Activated CD4-positive, alpha-beta T cell treated with anti-CD3 and anti-CD28 coated beads, Interleukin-2, amount 10 ng/mL, durations not matched to agents 24 days and 14 days (primary cell): ENCODE measurements around the gene SVIL. TPM values are rescaled to one million over a fixed set of nuclear protein-coding genes. Genes with fewer than 3 reads are reported as not detected.
"Not testable (repeated sequence)": the region's sequence is repeated elsewhere in the genome, so short reads cannot be mapped to it uniquely, and the experiment has no call there.

Source experiments
- DNase-seq: peaks from one replicate; pipeline ENCODE4 v3.0.0; 2022
- H3K27ac Mint-ChIP-seq: one replicate; pipeline ENCODE4 v1.8.0; 2022; ENCODE audit warnings: mild to moderate bottlenecking, mixed read lengths
- H3K27me3 Mint-ChIP-seq: one replicate; pipeline ENCODE4 v1.8.0; 2022; ENCODE audit warnings: mixed read lengths
- H3K36me3 Mint-ChIP-seq: one replicate; pipeline ENCODE4 v1.8.0; 2022; ENCODE audit warnings: low read depth, mild to moderate bottlenecking, mixed read lengths
- H3K4me1 Mint-ChIP-seq: one replicate; pipeline ENCODE4 v1.8.0; 2021; ENCODE audit warnings: mixed read lengths
- H3K4me3 Mint-ChIP-seq: one replicate; pipeline ENCODE4 v1.8.0; 2022; ENCODE audit warnings: mild to moderate bottlenecking, moderate library complexity, mixed read lengths
- H3K9me3 Mint-ChIP-seq: one replicate; pipeline ENCODE4 v1.8.0; 2021; ENCODE audit warnings: mixed read lengths
- intact Hi-C: fragments of 100-400 bp; cut with micrococcal nuclease; formaldehyde crosslinking; loops from one replicate; pipeline ENCODE4 v1.15.1; 2023
- total RNA-seq: library from RNA; stranded (reverse); gene quantifications from 2 replicates; pipeline ENCODE4 v1.2.3, GENCODE V29; 2022

The SVIL gene
- total RNA-seq, 1 donor from 2014 or later: 10.1 TPM

DNA sequence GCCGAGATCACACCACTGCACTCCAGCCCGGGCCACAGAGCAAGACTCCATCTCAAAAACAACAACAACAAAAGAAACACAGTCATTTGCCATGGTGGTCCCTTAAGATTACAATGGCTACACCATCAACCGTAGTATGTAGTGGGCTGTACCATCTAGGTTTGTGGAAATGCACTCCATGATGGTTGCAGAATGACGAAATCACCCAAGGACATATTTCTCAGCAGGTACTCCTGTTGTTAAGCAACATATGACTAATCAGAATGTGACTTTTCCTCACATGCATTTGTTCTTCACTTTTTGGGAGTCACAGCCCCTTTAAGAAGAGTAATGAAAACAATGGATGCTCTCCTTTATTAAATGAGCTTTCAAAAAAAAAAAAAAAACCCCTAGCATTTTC lies 11.0 kb downstream of the SVIL start:
- intact Hi-C loops: no loop called here
- Mint-ChIP-seq H3K4me3 (no peak overlapping the region), H3K36me3 (no peaks in the 10 kb centered on the region), H3K4me1 (no peaks in the 10 kb centered on the region), H3K27ac (no peak overlapping the region), H3K9me3 (no peaks in the 10 kb centered on the region), H3K27me3 (peaks cover 1% of the 10 kb centered on the region)
- no peak for DNase-seq

DNA sequence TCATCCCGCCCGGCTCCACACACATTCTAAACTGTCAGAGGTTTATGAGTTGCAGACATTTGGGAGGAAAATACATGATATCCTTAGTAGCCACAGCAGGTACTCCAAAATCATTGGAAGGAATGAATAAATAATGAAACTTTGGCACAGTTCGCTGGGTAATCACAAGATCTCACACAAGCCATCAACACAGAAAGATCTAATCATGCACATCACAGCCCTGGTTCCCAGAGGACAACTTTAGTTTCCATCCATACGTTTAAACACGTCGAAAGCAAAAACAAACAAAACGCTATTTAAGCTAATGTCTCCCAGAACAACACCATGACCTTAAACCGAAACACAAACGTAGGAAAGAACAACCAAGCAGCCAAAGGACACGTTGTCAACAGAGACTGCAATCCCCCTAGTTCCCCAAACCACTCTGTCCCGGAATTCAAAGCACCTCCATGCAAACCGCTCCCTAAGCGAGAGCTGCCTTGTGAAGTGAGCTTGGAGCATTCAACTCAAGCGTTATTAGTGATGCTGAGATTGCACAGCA lies 12.3 kb downstream of the SVIL start:
- Mint-ChIP-seq H3K9me3 (no peaks in the 10 kb centered on the region), H3K36me3 (no peaks in the 10 kb centered on the region), H3K27me3 (peaks cover 1% of the 10 kb centered on the region), H3K27ac (no peak overlapping the region), H3K4me3 (no peak overlapping the region), H3K4me1 (no peaks in the 10 kb centered on the region)
- no peak for DNase-seq
- intact Hi-C loops: no loop called here

DNA sequence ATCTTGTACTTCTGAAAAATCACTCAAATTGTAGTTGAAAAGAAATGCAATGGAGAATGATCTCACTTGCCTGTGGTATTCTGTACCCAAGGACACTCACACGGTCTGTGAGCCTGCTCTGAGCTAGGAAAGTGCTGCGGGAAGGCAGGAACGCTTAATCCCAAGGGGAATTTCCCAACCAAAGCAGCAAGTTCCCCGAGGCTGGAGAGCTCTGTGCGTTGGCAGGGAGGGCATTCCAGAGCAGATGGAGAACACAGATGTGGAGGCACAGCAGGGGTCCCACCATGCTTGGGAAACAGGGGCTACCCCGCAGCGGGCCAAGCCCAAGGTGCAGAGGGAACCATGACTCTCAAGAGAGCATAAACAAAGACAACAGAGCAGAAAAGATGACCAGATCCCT lies 13.6 kb downstream of the SVIL start:
- intact Hi-C loops: no loop called here
- Mint-ChIP-seq H3K4me3 (no peak overlapping the region), H3K27me3 (peaks cover 1% of the 10 kb centered on the region), H3K27ac (no peak overlapping the region), H3K9me3 (no peaks in the 10 kb centered on the region), H3K36me3 (no peaks in the 10 kb centered on the region), H3K4me1 (no peaks in the 10 kb centered on the region)
- DNase-seq: no peak

DNA sequence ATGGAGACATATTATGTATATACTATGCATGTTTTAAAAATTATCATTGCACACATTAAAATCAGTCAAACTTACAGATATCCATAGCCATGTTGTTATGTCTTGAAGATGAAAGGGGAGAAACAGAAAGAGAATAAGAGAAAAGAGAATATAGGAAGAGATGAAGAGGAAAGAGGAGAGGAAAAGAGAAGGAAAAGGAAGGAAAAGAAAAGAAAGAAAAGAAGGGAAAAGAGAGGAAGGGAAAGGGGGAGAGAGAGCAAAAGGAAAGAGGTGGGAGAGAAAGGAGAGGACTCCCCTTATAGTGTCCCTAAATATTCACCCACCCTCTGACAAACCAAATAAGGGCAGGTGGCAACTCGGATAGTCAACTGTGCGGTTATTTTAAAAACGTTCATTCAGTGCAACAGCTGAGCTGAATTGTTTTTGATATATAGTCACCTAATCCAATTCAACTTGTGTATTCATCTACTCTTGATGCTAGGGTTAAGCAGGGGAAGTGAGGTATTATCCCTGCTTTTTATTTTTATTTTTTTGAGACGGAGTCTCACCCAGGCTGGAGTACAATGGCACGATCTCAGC lies 14.6 kb downstream of the SVIL start:
- Mint-ChIP-seq H3K36me3 (no peaks in the 10 kb centered on the region), H3K27ac (no peak overlapping the region)

DNA sequence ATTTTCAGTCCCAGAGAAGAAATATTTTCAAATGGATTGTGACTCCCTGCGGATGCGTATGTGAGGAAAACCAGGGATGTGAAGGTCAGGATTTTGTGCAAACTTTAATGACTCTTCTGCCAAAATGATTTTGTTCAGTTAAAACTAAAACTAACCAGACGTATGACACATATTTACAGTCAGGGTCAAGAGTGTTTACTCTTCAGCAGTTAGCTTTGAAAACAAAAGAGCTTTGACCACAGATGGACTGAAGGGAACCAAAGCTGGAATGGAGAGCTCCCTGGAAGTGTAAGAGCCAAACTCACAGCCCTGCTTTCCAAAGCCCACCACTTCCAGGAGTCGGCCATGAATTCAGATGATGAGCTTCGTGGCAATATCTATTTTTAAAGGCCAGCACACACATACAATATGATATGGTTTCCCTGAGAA lies 15.5 kb downstream of the SVIL start:
- DNase-seq: no peak
- Mint-ChIP-seq H3K4me3 (no peak overlapping the region), H3K27ac (no peak overlapping the region), H3K36me3 (no peaks in the 10 kb centered on the region), H3K27me3 (peaks cover 1% of the 10 kb centered on the region), H3K4me1 (no peaks in the 10 kb centered on the region), H3K9me3 (no peaks in the 10 kb centered on the region)
- intact Hi-C loops: no loop called here

More for the DNA sequence above, 14.6 kb downstream of the SVIL start:
- Mint-ChIP-seq H3K4me1 (no peaks in the 10 kb centered on the region), H3K9me3 (no peaks in the 10 kb centered on the region), H3K4me3 (no peak overlapping the region), H3K27me3 (peaks cover 1% of the 10 kb centered on the region)
- DNase-seq: no peak
- intact Hi-C loops: no loop called here

DNA sequence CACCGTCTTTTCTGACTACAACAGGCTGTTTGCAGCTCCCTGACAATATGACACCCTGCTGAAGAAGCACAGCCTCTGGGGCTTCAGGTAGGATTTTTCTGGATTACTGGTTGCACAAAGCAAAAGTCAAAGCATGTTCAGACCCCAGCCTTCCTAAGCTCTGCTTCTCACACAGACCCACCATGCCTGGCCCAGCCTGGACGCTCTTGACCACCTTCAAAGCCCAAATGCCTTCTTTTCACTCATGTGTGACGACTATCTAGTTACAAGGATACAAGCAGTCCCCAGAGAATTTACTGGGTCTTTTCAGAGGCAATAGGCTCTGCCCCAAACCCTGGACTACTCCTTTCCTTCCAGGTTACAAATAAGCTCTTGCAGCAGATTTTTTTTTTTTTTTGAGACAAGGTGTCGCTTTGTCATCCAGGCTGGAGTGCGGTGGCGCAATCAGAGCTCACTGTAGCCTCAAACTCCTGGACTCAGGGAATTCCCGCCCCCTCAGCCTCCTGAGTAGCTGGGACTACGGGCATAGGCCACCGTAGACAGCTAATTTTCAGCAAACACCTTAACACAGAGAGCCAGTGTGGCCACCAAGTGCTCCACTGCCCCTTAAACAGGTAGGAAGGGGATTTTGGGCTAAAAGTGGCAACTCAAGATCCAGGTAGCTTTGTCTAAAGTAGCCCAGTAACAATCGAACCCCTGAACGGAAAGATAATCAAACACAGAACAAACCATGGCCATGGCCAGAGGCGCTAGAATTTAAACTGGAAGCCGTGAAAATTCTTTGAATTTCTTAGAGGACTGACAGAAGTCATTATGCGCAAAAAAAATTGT lies 16.2 kb downstream of the SVIL start:
- no peaks in the 10 kb centered on the region for H3K4me1 Mint-ChIP-seq
- no peak for DNase-seq
- H3K4me3 Mint-ChIP-seq: no peak overlapping the region
- H3K27ac Mint-ChIP-seq: no peak overlapping the region
- no peaks in the 10 kb centered on the region for H3K36me3 Mint-ChIP-seq
- peaks cover 1% of the 10 kb centered on the region for H3K27me3 Mint-ChIP-seq
- no peaks in the 10 kb centered on the region for H3K9me3 Mint-ChIP-seq
- intact Hi-C loops: no loop called here

DNA sequence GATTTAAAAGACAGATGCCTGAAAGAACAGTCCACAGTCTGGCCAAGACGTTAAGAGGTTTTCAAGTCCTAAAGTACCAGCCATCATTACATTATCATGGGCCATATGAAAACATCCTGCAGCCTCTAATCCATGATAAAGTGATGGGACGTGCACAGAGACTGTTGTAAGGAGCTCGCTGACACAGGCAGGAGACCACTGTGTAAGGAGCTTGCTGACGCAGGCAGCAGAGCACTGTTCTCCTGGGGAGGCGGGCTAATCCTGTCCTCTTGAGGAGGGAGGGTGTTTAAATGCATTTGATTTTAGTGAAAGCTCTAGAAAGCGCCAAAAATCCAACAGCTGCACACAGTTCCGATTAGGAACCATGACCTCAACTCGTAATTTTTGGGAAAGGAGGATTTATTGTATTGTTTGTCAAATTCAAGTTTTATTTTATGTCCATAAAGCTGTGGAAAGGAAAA lies 16.9 kb downstream of the SVIL start:
- H3K36me3 Mint-ChIP-seq: no peaks in the 10 kb centered on the region
- H3K9me3 Mint-ChIP-seq: no peaks in the 10 kb centered on the region
- DNase-seq: no peak
- H3K4me3 Mint-ChIP-seq: no peak overlapping the region
- H3K27me3 Mint-ChIP-seq: peaks cover 1% of the 10 kb centered on the region
- intact Hi-C loops: no loop called here
- no peaks in the 10 kb centered on the region for H3K4me1 Mint-ChIP-seq
- no peak overlapping the region for H3K27ac Mint-ChIP-seq

DNA sequence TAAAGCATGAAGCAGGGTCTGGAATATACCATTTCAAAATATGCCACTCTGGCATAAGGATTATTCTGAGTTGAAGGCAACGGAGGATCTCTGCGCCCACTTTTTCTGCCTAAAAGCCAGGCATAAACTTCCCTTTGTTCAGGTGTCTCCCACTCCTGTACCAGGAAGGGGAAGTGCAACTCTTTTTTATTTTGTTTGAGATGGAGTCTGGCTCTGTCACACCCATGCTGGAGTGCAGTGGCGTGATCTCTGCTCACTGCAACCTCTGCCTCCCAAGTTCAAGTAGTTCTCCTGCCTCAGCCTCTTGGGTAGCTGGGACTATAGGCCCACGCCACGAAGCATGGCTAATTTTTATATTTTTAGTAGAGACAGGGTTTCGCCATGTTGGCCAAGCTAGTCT lies 18.2 kb downstream of the SVIL start:
- DNase-seq: no peak
- intact Hi-C loops: no loop called here
- H3K27me3 Mint-ChIP-seq: peaks cover 1% of the 10 kb centered on the region
- no peak overlapping the region for H3K27ac Mint-ChIP-seq
- H3K36me3 Mint-ChIP-seq: no peaks in the 10 kb centered on the region
- H3K4me1 Mint-ChIP-seq: no peaks in the 10 kb centered on the region
- H3K9me3 Mint-ChIP-seq: no peaks in the 10 kb centered on the region
- H3K4me3 Mint-ChIP-seq: no peak overlapping the region

DNA sequence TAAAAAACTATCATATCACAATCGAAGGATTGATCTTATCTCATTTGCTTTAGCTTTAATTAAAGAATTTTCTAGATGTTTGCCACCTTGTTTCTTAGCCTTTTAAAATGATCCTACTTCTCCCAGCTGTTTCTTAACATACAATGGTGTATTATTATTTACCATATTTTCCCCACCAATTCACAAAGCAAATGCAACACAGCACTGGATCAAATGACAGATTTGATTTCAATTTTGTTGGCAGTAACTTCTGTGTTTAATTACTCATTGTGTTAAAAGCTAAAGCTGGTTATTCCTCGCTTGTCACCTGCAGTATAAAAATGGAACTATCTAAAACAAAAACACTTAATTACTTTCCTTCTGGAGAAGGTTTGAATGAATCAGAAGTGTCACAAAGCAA lies 19.6 kb downstream of the SVIL start:
- DNase-seq: no peak
- Mint-ChIP-seq H3K4me1 (no peaks in the 10 kb centered on the region), H3K27me3 (peaks cover 1% of the 10 kb centered on the region), H3K36me3 (peaks cover under 1% of the 10 kb centered on the region), H3K4me3 (no peak overlapping the region), H3K9me3 (peaks cover 5% of the 10 kb centered on the region), H3K27ac (no peak overlapping the region)
- intact Hi-C loops: no loop called here

DNA sequence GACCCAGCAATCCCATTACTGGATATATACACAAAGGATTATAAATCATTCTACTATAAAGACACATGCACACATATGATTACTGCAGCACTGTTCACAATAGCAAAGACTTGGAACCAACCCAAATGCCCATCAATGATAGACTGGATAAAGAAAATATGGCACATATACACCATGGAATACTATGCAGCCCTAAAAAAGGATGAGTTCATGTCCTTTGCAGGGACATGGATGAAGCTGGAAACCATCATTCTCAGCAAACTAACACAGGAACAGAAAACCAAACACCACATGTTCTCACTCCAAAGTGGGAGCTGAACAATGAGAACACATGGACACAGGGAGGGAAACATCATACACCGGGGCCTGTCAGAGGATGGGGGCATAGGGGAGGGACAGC lies 20.5 kb downstream of the SVIL start:
- H3K27ac Mint-ChIP-seq, H3K27me3 Mint-ChIP-seq, H3K4me1 Mint-ChIP-seq, DNase-seq, intact Hi-C loops, H3K4me3 Mint-ChIP-seq, H3K36me3 Mint-ChIP-seq: not testable (repeated sequence)
- H3K9me3 Mint-ChIP-seq: peaks cover 10% of the 10 kb centered on the region

DNA sequence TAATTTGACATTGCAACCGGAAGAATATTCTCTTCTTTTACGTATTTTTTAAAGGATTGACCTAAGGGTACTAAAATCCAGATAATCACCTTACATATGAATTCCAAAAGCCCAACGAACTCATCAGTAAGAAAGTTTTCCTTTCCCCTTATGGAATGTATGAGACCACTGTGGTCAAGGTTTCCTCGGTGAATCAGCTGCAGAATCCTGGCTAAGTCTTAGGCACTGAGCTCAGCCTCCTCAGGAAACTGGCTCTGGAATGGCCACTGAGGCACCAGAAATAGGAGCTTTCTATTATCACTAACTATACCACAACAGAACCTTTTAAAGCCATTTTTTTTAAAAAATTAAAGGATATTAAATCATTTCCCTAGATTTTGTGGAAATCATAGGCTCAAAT lies 21.0 kb downstream of the SVIL start:
- Mint-ChIP-seq H3K9me3 (peaks cover 10% of the 10 kb centered on the region), H3K4me3 (no peak overlapping the region), H3K4me1 (no peaks in the 10 kb centered on the region), H3K36me3 (peaks cover 3% of the 10 kb centered on the region), H3K27me3 (no peaks in the 10 kb centered on the region), H3K27ac (no peak overlapping the region)
- intact Hi-C loops: no loop called here
- no peak for DNase-seq

DNA sequence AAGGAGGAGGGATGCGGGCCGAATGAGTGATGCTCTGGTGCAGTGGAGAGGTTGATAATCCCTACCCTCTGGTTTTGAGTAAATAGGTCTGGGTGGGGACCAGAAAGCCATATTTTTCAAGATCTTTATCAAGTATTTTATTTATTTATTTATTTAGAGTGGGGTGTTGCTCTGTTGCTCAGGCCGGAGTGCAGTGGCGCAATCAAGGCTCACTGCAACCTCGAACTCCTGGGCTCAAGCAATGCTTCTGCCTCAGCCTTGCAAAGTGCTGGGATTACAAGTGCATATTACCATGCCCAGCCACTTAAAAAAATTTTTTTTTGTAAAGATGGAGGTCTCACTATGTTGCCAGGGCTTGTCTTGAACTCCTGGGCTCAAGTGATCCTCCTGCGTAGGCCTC lies 21.6 kb downstream of the SVIL start:
- DNase-seq: no peak
- Mint-ChIP-seq H3K27me3 (no peaks in the 10 kb centered on the region), H3K9me3 (peaks cover 10% of the 10 kb centered on the region), H3K36me3 (peaks cover 3% of the 10 kb centered on the region), H3K27ac (no peak overlapping the region), H3K4me1 (no peaks in the 10 kb centered on the region), H3K4me3 (no peak overlapping the region)
- intact Hi-C loops: no loop called here

DNA sequence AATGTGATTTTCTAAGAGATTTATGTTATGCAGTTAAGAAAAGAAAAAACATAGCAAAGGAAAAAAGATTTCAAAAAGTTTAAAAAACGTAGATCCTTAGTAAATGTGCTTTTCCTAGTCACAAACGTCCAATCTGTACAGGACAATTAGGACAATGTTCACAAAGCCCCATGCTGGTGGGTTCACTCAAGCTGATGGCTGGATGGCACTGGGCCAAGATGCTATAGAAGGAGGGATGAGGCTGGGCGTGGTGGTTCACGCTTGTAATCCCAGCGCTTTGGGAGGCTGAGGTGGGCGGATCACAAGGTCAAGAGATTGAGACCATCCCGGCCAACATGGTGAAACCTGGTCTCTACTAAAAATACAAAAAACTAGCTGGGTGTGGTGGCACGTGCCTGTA lies 22.1 kb downstream of the SVIL start:
- intact Hi-C loops: no loop called here
- no peak for DNase-seq
- Mint-ChIP-seq H3K36me3 (peaks cover 3% of the 10 kb centered on the region), H3K4me3 (no peak overlapping the region), H3K27me3 (no peaks in the 10 kb centered on the region), H3K4me1 (no peaks in the 10 kb centered on the region), H3K27ac (no peak overlapping the region), H3K9me3 (peaks cover 10% of the 10 kb centered on the region)

DNA sequence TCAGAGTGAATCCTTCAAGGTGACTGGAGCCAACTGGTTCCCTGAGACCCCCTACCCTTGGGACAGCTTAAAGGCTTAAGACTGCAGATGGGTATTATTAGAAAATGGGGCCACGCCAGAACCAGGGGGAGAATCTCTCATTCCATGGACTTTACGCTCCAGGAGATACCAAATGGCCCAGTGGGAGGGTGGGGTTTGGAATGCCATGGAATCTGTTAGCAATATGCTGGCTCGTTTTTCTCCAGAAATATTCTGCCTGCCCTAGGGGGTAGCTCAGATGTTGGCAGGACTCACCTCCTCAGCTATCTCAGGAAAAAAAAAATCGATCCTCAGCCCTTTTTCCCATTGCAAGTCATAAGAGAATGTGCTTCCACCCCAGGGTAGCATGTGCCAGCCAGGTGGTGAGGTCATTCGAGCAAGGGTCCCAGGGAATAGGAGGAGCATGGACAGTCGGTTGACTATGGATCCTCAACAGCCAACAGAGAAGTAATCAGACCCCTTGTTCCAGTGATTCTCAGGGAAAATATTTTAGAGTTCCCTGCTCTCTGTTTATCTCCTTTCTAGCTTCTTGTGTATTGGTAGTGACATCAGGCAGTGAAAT lies 22.9 kb downstream of the SVIL start:
- H3K27me3 Mint-ChIP-seq: no peaks in the 10 kb centered on the region
- H3K4me3 Mint-ChIP-seq: no peak overlapping the region
- H3K36me3 Mint-ChIP-seq: peaks cover 3% of the 10 kb centered on the region
- DNase-seq: no peak
- no peaks in the 10 kb centered on the region for H3K4me1 Mint-ChIP-seq
- peaks cover 10% of the 10 kb centered on the region for H3K9me3 Mint-ChIP-seq
- intact Hi-C loops: no loop called here
- H3K27ac Mint-ChIP-seq: no peak overlapping the region
